Memory B cell (primary cell): ENCODE measurements around the gene SDK1.

Source experiments
- ATAC-seq: fragments of 150-1000 bp; cut with Tn5 transposase; 2 replicates; pipeline ENCODE4 v1.10.0; 2021; ENCODE audit warnings: low read depth, mild to moderate bottlenecking, moderate library complexity
- DNase-seq, 2 donors: peaks; one replicate each; pipeline ENCODE4 v3.0.0; 2022; ENCODE audit warnings: low spot score in 2 of 2
- H3K27ac Mint-ChIP-seq: one replicate; pipeline ENCODE4 v1.8.0; 2022; ENCODE audit warnings: mild to moderate bottlenecking, moderate library complexity, mixed read lengths
- H3K27me3 Mint-ChIP-seq: one replicate; pipeline ENCODE4 v1.8.0; 2022; ENCODE audit warnings: mixed read lengths
- H3K36me3 Mint-ChIP-seq: one replicate; pipeline ENCODE4 v1.8.0; 2022; ENCODE audit warnings: mild to moderate bottlenecking, mixed read lengths
- H3K4me1 Mint-ChIP-seq: one replicate; pipeline ENCODE4 v1.8.0; 2022; ENCODE audit warnings: mixed read lengths
- H3K4me3 Mint-ChIP-seq: one replicate; pipeline ENCODE4 v1.8.0; 2022; ENCODE audit warnings: mild to moderate bottlenecking, moderate library complexity, mixed read lengths
- H3K9me3 Mint-ChIP-seq: one replicate; pipeline ENCODE4 v1.8.0; 2022; ENCODE audit warnings: mixed read lengths

Gene SDK1

DNA sequence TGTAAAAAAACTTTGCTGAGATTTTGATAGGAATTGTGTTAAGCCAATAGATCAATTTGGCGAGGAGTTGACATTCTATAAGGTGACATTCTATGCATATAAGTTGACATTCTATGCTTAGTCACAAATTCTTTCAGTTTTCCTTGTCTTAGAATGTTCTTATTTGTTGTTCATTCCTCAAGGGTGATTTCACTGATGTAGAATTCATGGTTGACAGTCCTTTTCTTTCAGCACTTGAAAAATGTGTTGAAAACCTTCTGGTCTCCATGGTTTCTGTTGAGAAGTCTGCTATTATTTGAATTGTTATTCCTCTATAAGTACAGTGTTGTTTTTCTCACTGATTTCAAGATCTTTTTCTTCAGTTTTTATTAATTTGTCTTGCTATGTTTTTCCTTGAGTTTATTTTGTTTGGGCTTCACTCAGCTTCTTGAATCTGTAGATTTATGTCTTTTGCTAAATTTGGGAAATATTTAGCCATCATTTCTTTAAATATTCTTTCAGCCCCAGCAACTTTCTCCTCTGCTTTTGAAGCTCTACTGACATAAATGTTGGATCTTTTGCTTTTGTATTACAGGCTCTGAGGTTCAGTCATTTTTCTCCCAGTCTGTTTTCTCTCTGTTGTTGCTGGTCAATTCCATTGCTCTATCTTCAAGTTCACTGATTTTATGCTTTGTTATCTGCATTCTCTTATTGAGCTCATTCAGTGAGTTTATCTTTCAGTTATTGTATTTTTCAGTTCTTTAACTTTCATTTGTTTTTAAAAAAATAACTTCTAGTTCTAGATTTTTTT lies 154.9 kb downstream of the SDK1 start:
- Mint-ChIP-seq H3K4me1 (no peaks in the 10 kb centered on the region), H3K9me3 (peaks cover 2% of the 10 kb centered on the region), H3K36me3 (no peaks in the 10 kb centered on the region), H3K27me3 (peaks cover 10% of the 10 kb centered on the region), H3K4me3 (no peak overlapping the region), H3K27ac (no peak overlapping the region)
- DNase-seq (no peak), ATAC-seq (no peak)

DNA sequence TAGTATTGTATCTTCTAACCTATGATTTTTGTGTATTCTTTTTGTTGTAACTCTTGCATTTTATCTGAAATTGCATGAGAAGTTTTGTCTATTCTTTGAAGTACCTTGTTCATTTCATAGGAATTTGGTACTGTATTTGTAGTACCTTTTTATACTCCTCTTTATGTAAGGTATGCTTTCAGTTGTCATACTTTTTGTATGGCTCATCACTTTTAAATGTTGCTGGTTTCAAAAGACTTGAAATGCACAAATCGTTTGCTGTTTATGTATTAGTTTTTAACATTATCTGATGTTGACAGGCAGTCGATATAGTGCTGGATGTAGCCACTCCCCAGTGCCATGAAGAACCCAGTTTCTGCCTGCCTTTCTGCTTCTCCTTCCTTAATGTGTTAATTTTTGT lies 158.1 kb downstream of the SDK1 start:
- H3K9me3 Mint-ChIP-seq, result peaks cover 2% of the 10 kb centered on the region
- H3K36me3 Mint-ChIP-seq, result no peaks in the 10 kb centered on the region
- H3K27me3 Mint-ChIP-seq, result peaks cover 10% of the 10 kb centered on the region
- H3K4me3 Mint-ChIP-seq, result no peak overlapping the region
- no peak for ATAC-seq
- H3K4me1 Mint-ChIP-seq, result no peaks in the 10 kb centered on the region
- no peak for DNase-seq
- H3K27ac Mint-ChIP-seq, result no peak overlapping the region

DNA sequence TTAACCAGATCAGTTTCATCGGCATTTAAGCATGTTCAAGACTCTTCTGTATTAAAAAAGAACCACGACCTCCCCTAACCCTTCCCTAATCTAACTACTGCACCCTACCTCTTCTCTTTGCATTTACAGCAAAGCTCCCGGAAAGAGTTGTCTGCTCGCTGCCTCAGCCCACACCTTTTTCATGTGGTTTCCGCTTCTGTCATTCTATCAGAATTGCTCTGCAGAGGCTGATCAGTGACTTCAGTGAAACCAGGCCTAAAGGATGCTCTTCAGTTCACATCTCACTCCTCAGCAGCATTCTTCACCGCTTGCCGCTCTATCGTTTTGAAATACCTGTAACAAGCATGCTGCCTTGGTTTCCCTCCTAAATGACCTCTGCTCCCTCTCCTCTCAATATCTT lies 160.9 kb downstream of the SDK1 start:
- Mint-ChIP-seq H3K9me3 (no peaks in the 10 kb centered on the region), H3K27me3 (peaks cover 10% of the 10 kb centered on the region), H3K4me1 (no peaks in the 10 kb centered on the region), H3K36me3 (no peaks in the 10 kb centered on the region), H3K4me3 (no peak overlapping the region), H3K27ac (no peak overlapping the region)
- ATAC-seq (no peak), DNase-seq (no peak)

DNA sequence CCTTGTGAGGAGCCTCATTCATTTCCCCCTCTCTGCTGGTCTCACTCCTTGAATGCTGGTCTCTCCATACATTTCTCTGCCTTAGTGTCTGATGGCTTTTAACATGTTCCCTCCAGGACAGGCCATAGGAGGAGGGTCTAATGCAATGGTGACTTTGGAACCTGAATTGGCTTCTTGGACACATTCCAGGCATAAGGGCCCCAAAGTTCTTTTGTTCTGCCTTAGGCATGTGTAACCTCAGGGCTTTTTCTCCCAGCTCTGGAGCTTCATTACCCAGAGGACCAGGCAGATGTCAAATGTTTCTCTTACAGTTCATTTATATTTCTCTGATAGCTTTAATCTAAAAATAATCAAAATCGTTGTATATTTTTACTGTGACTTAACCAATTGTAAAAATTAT lies 162.6 kb downstream of the SDK1 start:
- Mint-ChIP-seq H3K27me3 (peaks cover 6% of the 10 kb centered on the region), H3K9me3 (no peaks in the 10 kb centered on the region), H3K4me1 (no peaks in the 10 kb centered on the region), H3K4me3 (no peak overlapping the region), H3K36me3 (no peaks in the 10 kb centered on the region), H3K27ac (no peak overlapping the region)
- ATAC-seq (no peak), DNase-seq (no peak)

DNA sequence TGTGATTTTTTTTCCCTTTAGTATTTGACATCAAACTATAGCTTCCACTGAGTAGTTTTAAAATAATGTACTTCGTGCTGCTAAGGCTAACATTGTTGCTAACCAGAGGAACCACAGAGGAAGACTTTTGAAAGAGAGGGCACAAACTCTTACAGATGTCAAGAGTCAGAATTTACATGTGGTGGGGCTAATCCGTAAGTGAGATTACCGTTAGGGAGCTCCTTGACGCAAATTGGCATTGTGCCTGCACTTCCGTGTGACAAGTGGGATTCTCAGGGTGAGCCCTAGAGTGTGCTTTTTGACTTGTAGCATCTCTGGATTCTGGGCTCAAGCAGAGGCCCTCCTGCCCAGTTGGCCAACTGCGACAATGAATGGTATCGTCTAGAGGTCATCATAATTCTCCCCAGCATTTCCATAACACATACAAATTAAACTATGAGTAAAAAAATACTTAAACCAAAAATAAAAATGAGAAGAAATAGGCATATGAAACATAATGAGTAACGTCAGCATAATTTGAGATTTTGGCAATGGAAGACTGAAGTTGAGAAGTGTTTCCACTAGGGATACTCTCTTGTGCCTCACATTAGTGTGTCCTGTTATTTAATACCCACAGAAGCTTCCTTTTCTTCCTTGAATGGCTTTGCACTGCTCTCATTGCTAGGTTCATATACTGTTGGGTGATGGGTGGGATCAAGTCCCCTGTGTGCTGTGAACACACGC lies 164.0 kb downstream of the SDK1 start:
- peaks cover 6% of the 10 kb centered on the region for H3K27me3 Mint-ChIP-seq
- no peaks in the 10 kb centered on the region for H3K9me3 Mint-ChIP-seq
- no peaks in the 10 kb centered on the region for H3K36me3 Mint-ChIP-seq
- no peaks in the 10 kb centered on the region for H3K4me1 Mint-ChIP-seq
- H3K4me3 Mint-ChIP-seq, result no peak overlapping the region
- H3K27ac Mint-ChIP-seq, result no peak overlapping the region
- no peak for ATAC-seq
- no peak for DNase-seq

DNA sequence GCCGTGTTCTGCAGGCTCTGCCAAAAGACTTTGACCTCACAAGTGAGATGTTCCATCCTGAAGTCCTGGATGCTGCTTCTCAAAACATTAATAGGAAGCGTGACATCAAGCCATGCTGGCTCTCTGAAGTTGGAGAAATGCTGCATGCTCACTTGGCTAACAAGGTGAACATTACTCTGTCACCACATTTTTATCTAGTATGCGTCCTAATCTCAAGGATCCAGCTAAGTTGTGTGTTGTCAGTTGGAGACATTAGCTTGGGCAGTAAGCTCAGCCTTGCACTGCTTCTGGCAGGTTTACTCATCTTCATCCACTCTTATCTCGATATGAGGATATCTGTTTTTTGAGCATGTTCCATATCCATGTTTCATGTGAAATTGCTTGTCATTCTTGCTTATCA lies 165.2 kb downstream of the SDK1 start:
- DNase-seq (no peak), ATAC-seq (no peak)
- Mint-ChIP-seq H3K9me3 (no peaks in the 10 kb centered on the region), H3K27me3 (peaks cover 6% of the 10 kb centered on the region), H3K36me3 (no peaks in the 10 kb centered on the region), H3K4me1 (no peaks in the 10 kb centered on the region), H3K27ac (no peak overlapping the region), H3K4me3 (no peak overlapping the region)

DNA sequence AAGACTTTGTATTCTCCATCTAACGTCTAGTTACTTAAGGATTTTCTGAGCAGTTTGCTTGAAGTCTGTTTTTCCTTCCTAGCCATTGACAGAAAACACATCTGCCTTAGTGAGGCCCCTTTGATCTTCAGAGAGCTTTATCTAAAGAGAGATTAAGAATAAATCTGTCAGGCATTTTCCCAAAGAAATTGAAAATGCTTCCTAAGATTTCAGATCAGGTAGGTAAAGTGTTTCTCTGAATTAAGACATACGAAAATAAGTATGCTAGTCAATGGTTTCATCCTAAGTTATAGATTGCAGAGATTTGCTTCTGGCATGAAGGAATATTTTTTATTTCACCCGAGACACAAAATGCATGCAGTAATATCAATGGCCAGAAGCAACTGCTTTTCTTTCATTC lies 168.6 kb downstream of the SDK1 start:
- no peak overlapping the region for H3K4me3 Mint-ChIP-seq
- ATAC-seq, result no peak
- H3K27ac Mint-ChIP-seq, result no peak overlapping the region
- peaks cover 2% of the 10 kb centered on the region for H3K9me3 Mint-ChIP-seq
- H3K27me3 Mint-ChIP-seq, result peaks cover 2% of the 10 kb centered on the region
- H3K4me1 Mint-ChIP-seq, result no peaks in the 10 kb centered on the region
- DNase-seq, result no peak
- no peaks in the 10 kb centered on the region for H3K36me3 Mint-ChIP-seq

DNA sequence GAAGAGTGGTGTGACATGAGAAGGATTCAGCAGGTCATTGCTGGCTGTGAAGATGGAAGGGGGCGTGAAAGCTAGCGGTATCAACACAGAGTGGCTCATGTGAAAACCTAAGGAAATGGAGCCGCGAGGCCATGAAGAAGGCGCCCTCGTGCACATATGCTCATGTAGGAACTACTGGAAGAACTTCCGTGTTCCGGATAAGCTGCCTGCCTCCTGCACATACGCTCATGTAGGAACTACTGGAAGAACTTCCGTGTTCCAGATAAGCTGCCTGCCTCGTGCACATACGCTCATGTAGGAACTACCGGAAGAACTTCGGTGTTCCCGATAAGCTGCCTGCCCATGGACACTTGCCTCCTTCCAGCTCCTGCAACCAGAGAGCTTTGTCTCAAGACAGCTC lies 179.1 kb downstream of the SDK1 start:
- no peak overlapping the region for H3K4me3 Mint-ChIP-seq

DNA sequence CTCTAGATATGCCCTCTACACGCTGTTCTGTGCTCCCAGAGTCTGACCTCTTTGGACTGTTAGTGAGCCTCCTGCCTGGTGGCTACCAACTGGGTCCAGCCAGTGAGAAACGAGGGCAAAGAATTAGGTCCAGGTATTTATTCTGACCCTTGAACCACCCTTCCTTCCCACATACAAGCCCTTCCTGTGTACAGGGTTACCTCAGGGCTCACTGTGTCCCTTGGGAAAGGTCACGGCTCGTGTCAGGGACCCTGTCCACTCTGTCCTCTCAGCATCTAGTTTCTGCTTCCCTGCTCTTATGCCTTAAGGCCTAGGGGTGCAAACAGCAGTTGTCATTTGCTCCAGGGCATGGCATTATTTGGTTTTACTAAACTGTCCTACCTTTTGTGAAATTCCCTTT lies 180.4 kb downstream of the SDK1 start:
- no peak for ATAC-seq

More for the DNA sequence above, 179.1 kb downstream of the SDK1 start:
- H3K36me3 Mint-ChIP-seq, result no peaks in the 10 kb centered on the region
- DNase-seq, result no peak
- no peaks in the 10 kb centered on the region for H3K9me3 Mint-ChIP-seq
- H3K4me1 Mint-ChIP-seq, result peaks cover 6% of the 10 kb centered on the region
- no peak overlapping the region for H3K27ac Mint-ChIP-seq
- H3K27me3 Mint-ChIP-seq, result peaks cover 4% of the 10 kb centered on the region
- no peak for ATAC-seq

DNA sequence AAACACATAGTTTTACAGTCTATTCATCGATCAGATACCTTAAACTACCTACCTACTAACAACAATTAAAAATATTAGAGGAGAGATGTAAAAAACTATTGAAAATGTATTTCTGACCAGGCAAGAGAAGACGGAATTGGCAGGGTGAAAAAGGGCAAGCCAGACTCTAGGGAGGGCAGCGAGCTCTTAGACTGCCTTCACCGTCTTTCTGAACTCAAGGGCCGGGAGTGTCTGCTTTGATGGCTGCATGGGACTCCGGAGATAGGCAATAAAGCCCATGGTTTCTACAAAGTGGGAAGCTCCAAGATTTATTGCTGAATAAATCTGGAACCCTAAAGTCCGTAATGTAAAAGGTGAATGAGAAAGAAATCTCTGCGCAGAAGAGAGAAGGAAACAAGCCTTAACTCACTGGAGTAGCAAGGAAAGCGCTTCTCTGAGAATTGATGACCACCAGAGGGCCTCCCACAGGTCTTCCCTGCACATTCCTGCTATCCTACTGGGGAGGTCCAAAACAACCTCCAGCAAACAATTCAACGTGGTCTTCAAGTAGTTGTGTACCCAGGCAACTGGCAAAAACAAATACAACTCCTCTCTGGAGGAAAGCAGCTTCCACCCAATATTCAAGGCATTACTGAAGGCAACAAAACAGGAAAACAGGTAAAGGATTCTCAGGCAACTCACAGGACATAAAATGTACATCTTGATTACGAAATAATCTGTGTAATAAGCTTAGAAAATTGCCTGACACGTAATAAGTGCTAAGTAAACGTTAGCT lies 181.3 kb downstream of the SDK1 start:
- DNase-seq, result no peak
- H3K4me1 Mint-ChIP-seq, result peaks cover 2% of the 10 kb centered on the region
- H3K36me3 Mint-ChIP-seq, result no peaks in the 10 kb centered on the region
- ATAC-seq, result no peak
- no peak overlapping the region for H3K27ac Mint-ChIP-seq
- peaks cover 8% of the 10 kb centered on the region for H3K27me3 Mint-ChIP-seq
- no peaks in the 10 kb centered on the region for H3K9me3 Mint-ChIP-seq
- no peak overlapping the region for H3K4me3 Mint-ChIP-seq

More for the DNA sequence above, 180.4 kb downstream of the SDK1 start:
- no peak for DNase-seq
- H3K27me3 Mint-ChIP-seq, result peaks cover 6% of the 10 kb centered on the region
- H3K4me3 Mint-ChIP-seq, result no peak overlapping the region
- H3K36me3 Mint-ChIP-seq, result no peaks in the 10 kb centered on the region
- no peaks in the 10 kb centered on the region for H3K9me3 Mint-ChIP-seq
- H3K4me1 Mint-ChIP-seq, result peaks cover 6% of the 10 kb centered on the region
- no peak overlapping the region for H3K27ac Mint-ChIP-seq

DNA sequence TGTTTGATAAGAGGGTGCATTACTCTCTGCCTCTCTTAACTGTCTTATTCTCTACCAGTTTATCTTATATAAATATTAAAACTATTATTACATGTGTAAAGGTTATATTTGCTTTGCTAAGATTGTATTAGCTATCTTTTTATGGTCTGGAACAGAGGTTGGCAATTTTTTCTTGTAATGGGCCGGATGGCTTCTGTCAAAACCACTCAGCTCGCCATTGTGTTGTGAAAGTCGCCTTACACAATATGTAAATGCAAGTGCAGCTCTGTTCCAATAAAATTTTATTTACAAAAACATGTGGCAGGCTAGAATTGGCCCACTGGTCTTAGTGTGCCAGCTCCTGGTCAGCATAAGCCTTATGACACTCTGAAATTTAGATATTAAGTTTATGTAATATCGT lies 185.8 kb downstream of the SDK1 start:
- H3K27ac Mint-ChIP-seq, result no peak overlapping the region
- no peak for DNase-seq
- peaks cover 17% of the 10 kb centered on the region for H3K27me3 Mint-ChIP-seq
- H3K9me3 Mint-ChIP-seq, result no peaks in the 10 kb centered on the region
- H3K36me3 Mint-ChIP-seq, result no peaks in the 10 kb centered on the region
- ATAC-seq, result no peak
- H3K4me3 Mint-ChIP-seq, result no peak overlapping the region
- peaks cover 2% of the 10 kb centered on the region for H3K4me1 Mint-ChIP-seq

DNA sequence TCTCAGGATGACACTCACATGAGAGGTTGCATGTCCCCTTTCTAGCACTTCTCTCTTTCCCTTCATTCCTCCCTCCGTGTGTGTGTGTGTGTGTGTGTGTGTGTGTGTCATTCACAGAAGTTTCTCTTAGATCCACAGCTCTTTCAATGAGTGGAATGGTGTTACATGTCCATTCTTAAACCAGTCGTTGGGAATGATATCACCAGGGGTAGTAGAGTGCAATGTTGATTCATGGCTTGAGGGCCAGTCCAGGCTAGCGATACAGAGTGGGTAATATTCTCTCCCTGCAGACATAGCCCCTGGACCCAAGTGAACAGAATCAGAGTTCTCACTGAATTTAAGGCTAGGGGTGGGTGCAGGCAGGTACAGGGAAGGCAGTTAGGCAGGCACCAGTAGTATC lies 187.8 kb downstream of the SDK1 start:
- Mint-ChIP-seq H3K36me3 (no peaks in the 10 kb centered on the region), H3K27me3 (peaks cover 15% of the 10 kb centered on the region), H3K4me1 (no peaks in the 10 kb centered on the region), H3K9me3 (no peaks in the 10 kb centered on the region), H3K27ac (no peak overlapping the region), H3K4me3 (no peak overlapping the region)
- no peak for DNase-seq
- no peak for ATAC-seq

DNA sequence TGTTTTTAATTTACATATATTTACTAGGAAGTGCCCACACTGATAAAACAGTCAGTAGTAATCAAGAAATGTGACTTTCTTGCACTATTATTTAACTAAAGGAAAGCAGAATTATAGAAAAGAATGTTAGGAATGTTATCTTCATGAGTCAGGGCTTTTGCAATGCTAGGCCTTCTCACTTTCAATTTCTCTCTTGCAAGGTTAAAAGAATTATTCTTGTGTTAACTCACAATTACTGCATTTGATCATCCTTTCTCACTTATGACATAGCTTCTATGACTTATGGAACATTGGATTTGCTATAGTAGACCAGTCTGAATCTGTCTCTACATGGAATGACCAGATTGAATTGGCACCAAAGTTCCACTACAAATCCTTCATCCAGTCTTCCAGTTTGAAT lies 192.4 kb downstream of the SDK1 start:
- no peak for ATAC-seq
- Mint-ChIP-seq H3K27me3 (peaks cover 6% of the 10 kb centered on the region), H3K36me3 (peaks cover under 1% of the 10 kb centered on the region), H3K4me1 (no peaks in the 10 kb centered on the region), H3K27ac (no peak overlapping the region), H3K4me3 (no peak overlapping the region), H3K9me3 (no peaks in the 10 kb centered on the region)
- no peak for DNase-seq

DNA sequence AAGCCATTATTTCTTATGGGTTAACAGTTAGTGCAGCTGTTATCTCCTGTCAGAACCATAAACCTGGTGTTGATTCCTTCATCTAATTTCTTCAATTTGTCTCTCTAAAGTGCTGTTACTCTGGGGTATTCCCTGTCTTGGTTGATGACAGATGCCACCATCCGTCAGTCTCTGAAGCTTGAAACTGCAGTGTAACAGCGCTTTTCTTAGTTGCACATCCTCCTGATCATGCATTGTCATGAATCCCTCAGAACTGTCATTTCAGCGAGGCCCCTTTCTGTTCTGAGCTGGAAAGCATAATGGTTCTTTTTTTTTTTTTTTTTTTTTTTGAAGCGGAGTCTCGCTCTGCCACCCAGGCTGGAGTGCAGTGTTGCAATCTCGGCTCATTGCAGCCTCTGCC lies 193.9 kb downstream of the SDK1 start:
- Mint-ChIP-seq H3K27ac (no peak overlapping the region), H3K9me3 (peaks cover 5% of the 10 kb centered on the region), H3K36me3 (peaks cover 5% of the 10 kb centered on the region), H3K27me3 (peaks cover 5% of the 10 kb centered on the region), H3K4me1 (no peaks in the 10 kb centered on the region), H3K4me3 (no peak overlapping the region)
- no peak for ATAC-seq
- no peak for DNase-seq
